22Rv1 (cell line): ENCODE data around the gene GSC.
"Not testable (repeated sequence)": the region's sequence is repeated elsewhere in the genome, so short reads cannot be mapped to it uniquely, and the experiment has no call there.

ENCODE experiments used
- H3K27ac ChIP-seq: fragments of 450-650 bp; 2 replicates; pipeline ENCODE4 v1.5.1; 2017
- ZFX ChIP-seq: fragments of 450-650 bp; IDR thresholded peaks from 2 replicates; pipeline ENCODE4 v1.6.1; 2017; ENCODE audit warnings: antibody characterized with exemption, borderline replicate concordance
- TF ChIP-seq, protein P1 (sequence below): fragments of 450-650 bp; IDR thresholded peaks from 2 replicates; pipeline ENCODE4 v1.5.1; 2017; ENCODE audit warnings: mild to moderate bottlenecking

The GSC gene

DNA sequence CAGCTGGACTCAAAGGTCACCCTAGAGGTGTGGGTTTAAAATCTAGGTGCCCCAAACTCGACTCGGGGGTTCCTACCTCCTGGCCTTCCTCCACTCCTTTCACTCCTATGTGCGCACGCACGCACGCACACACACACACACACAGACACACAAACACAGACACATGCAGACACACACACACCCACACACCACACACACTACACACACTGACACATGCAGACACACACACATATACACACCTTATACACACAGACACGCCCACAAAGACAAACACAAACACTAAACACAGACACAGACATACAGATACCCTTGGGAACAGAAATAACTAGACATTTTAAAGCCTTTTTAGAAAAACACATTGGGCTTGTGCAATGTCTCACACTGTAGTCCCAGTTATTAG lies 31.8 kb downstream of the GSC start:
- H3K27ac ChIP-seq = no peak overlapping the region
- no peak for TF ChIP-seq ZFX
- TF ChIP-seq, protein P1, sequence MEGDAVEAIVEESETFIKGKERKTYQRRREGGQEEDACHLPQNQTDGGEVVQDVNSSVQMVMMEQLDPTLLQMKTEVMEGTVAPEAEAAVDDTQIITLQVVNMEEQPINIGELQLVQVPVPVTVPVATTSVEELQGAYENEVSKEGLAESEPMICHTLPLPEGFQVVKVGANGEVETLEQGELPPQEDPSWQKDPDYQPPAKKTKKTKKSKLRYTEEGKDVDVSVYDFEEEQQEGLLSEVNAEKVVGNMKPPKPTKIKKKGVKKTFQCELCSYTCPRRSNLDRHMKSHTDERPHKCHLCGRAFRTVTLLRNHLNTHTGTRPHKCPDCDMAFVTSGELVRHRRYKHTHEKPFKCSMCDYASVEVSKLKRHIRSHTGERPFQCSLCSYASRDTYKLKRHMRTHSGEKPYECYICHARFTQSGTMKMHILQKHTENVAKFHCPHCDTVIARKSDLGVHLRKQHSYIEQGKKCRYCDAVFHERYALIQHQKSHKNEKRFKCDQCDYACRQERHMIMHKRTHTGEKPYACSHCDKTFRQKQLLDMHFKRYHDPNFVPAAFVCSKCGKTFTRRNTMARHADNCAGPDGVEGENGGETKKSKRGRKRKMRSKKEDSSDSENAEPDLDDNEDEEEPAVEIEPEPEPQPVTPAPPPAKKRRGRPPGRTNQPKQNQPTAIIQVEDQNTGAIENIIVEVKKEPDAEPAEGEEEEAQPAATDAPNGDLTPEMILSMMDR = no peak

DNA sequence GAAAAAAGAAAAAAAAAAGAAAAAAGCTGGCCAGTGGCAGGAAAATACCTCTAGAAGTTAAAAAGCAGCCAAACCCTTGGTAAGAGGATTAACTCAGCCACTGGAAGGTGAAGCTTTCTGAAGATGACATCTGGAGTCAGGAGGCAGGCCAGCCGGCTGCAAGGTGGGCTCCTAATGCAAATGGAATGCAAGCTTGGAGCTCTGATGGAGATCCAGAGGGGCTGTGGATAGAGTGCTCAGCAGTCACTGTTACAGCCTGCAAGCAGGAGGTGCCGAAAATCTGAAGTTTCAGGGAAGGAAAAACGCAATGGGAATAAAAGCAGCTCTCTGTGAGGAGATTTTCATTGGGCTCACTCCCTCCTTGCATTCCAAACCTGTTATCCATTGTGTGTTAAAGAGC lies 41.0 kb downstream of the GSC start:
- H3K27ac ChIP-seq = no peak overlapping the region
- TF ChIP-seq ZFX = no peak
- TF ChIP-seq, protein P1 = no peak

DNA sequence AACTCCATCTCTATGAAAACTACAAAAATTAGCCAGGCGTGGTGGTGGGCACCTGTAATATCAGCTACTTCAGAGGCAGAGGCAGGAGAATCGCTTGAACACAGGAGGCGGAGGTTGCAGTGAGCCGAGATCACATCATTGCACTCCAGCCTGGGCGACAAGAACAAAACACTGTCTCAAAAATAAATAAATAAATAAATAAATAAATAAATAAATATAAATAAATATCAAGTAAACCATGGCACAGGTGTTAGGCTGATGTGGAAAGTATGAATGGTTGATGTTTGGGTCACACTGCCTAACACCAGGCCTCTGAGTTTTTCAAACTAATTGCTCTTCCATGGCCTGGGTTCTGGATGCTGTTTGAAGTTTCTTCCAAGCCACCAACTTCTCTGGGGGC lies 41.5 kb downstream of the GSC start:
- not testable (repeated sequence) for H3K27ac ChIP-seq

DNA sequence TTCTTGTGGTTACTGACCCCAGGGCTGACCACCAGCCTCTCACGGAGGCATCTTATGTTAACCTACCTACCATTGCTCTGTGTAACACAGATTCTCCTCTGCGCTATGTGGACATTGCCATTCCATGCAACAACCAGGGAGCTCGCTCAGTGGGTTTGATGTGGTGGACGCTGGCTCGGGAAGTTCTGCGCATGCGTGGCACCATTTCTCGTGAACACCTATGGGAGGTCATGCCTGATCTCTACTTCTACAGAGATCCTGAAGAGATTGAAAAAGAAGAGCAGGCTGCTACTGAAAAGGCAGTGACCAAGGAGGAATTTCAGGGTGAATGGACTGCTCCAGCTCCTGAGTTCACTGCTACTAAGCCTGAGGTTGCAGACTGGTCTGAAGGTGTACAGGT lies 43.3 kb downstream of the GSC start:
- H3K27ac ChIP-seq = not testable (repeated sequence)

DNA sequence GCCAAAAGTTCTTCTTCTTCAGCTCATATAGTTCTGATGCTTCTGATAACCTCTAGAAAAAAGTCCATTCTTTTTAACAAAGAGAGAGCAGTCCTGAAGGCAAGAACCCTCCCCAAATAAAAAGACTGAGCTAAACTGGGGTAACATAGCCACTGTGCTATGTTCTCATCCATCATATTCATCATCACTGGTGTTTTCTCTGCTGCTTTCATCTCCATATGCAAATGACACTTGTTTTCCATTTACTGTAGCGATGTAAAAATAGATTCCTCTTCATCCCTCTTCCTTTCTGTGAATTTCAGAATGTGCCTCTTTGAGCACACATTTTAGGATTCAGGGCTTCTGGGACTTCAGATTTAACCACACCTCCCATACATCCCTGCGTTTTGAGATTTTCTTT lies 44.9 kb downstream of the GSC start:
- no peak overlapping the region for H3K27ac ChIP-seq
- TF ChIP-seq ZFX = no peak
- TF ChIP-seq, protein P1 = no peak

DNA sequence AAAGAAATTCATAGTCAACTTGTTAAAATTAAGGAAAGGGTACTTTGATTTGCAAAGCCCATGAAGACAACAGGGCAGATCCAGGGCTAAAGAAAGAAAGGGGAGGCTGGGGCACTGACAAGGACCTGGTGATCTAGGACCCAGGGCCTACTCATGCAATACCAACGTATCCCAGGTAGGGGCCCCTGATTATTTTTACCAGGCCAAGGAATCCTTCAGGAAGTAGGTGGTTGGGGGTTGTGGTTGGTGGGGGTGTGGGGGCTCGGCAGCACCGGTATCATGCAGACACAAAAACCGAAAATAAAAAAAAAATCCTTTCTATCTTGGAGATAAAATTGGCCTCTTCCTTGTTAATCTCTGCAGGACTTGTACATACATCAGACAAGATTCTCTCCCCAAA lies 47.5 kb downstream of the GSC start:
- TF ChIP-seq ZFX = no peak
- TF ChIP-seq, protein P1 = no peak
- H3K27ac ChIP-seq = no peak overlapping the region
